ENCODE results near the gene ARHGEF28. TPM values are rescaled to one million over a fixed set of nuclear protein-coding genes. Genes with fewer than 3 reads are reported as not detected.

ARHGEF28 gene
- total and polyA plus RNA-seq, 2 of the 4 experiments (the other 2 are of a cell fraction), result 3.6 to 16.0 TPM

DNA sequence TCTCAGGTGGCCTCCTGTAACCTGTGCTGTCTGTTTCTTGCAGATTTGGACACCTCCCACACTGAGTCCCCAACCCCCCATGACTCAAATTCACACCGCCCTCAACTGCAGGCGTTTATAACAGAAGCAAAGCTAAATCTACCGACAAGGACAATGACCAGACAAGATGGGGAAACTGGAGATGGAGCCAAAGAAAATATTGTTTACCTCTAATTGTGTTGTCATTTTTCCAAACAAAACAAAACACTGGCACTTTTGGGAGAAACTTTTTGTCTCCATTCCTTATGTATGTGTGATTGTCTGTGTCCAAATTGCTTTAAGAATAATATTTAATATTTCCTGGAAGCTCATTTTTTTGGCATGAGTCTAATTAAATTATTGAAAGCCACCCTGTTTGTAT lies 314.8 kb downstream of the ARHGEF28 start:
- no TSS peak for BruUV-seq (replicated peaks)
- H3K14ac ChIP-seq (replicated peaks; ENCODE audit: low read depth, low read length), result no peak overlapping the region
- peaks cover 12% of the 10 kb centered on the region for H3K9me1 ChIP-seq (ENCODE audit: insufficient read depth, low read length)
- H2BK20ac ChIP-seq (ENCODE audit: low read depth, low read length), result no peak overlapping the region
- TF ChIP-seq CEBPB (IDR thresholded peaks at IDR 0.05; ENCODE audit: low read depth, low read length) (no peak), MXI1 (IDR thresholded peaks at IDR 0.05; ENCODE audit: borderline replicate concordance, low read depth, low read length) (no peak), SMC3 (IDR thresholded peaks at IDR 0.05; ENCODE audit: low read depth, low read length) (no peak), MAFK (IDR thresholded peaks at IDR 0.05; ENCODE audit: low read depth, low read length) (no peak), RAD21 (IDR thresholded peaks at IDR 0.05; ENCODE audit: low read length) (no peak), MAZ (IDR thresholded peaks at IDR 0.05; ENCODE audit: borderline replicate concordance, low read depth, low read length) (no peak), CHD1 (IDR thresholded peaks at IDR 0.05; ENCODE audit: low read depth, low read length) (no peak), BHLHE40 (IDR thresholded peaks at IDR 0.05; ENCODE audit: low read depth, low read length) (no peak), FOS (IDR thresholded peaks at IDR 0.05; ENCODE audit: low read depth, low read length) (no peak), POLR2A (IDR thresholded peaks at IDR 0.05; ENCODE audit: low read depth, low read length) (no peak), RFX5 (IDR thresholded peaks at IDR 0.05; ENCODE audit: low read depth, low read length) (no peak), NFE2L2 (IDR thresholded peaks at IDR 0.05; ENCODE audit: low read depth, low read length) (no peak), RCOR1 (IDR thresholded peaks at IDR 0.05; ENCODE audit: insufficient replicate concordance, low read length) (no peak)
- TF ChIP-seq, protein P1, sequence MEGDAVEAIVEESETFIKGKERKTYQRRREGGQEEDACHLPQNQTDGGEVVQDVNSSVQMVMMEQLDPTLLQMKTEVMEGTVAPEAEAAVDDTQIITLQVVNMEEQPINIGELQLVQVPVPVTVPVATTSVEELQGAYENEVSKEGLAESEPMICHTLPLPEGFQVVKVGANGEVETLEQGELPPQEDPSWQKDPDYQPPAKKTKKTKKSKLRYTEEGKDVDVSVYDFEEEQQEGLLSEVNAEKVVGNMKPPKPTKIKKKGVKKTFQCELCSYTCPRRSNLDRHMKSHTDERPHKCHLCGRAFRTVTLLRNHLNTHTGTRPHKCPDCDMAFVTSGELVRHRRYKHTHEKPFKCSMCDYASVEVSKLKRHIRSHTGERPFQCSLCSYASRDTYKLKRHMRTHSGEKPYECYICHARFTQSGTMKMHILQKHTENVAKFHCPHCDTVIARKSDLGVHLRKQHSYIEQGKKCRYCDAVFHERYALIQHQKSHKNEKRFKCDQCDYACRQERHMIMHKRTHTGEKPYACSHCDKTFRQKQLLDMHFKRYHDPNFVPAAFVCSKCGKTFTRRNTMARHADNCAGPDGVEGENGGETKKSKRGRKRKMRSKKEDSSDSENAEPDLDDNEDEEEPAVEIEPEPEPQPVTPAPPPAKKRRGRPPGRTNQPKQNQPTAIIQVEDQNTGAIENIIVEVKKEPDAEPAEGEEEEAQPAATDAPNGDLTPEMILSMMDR (conservative IDR thresholded peaks at IDR 0.05; ENCODE audit: low read depth, low read length), result no peak
- TF ChIP-seq, protein P2, sequence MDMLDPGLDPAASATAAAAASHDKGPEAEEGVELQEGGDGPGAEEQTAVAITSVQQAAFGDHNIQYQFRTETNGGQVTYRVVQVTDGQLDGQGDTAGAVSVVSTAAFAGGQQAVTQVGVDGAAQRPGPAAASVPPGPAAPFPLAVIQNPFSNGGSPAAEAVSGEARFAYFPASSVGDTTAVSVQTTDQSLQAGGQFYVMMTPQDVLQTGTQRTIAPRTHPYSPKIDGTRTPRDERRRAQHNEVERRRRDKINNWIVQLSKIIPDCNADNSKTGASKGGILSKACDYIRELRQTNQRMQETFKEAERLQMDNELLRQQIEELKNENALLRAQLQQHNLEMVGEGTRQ (IDR thresholded peaks at IDR 0.05; ENCODE audit: low read depth, low read length), result no peak
- TF ChIP-seq, protein P3, sequence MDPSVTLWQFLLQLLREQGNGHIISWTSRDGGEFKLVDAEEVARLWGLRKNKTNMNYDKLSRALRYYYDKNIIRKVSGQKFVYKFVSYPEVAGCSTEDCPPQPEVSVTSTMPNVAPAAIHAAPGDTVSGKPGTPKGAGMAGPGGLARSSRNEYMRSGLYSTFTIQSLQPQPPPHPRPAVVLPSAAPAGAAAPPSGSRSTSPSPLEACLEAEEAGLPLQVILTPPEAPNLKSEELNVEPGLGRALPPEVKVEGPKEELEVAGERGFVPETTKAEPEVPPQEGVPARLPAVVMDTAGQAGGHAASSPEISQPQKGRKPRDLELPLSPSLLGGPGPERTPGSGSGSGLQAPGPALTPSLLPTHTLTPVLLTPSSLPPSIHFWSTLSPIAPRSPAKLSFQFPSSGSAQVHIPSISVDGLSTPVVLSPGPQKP (IDR thresholded peaks at IDR 0.05; ENCODE audit: borderline replicate concordance, low read depth, low read length), result no peak
- H4K91ac ChIP-seq (ENCODE audit: insufficient read depth, low read depth, low read length), result no peak overlapping the region
- in situ Hi-C loops (cut with MboI; ENCODE audit: low sequenced_read_pairs), result no loop called here
- H3K9me3 ChIP-seq (ENCODE audit: control insufficient read depth, insufficient read depth, low read length), result peaks cover 8% of the 10 kb centered on the region
- H3K23ac ChIP-seq (ENCODE audit: low read depth, low read length), result no peak overlapping the region
- no peak overlapping the region; the same call in 1 of the 2 replicates for H3K4ac ChIP-seq (ENCODE audit: low read depth, low read length)
- no peak overlapping the region for H3K56ac ChIP-seq (ENCODE audit: extremely low read depth, insufficient read depth, low read length)
- CTCF ChIA-PET, result no interaction called here
- POLR2A ChIA-PET (ENCODE audit: unreplicated experiment), result no interaction called here
- H3K36me3 ChIP-seq (ENCODE audit: control insufficient read depth, insufficient read depth, low read length), result no peaks in the 10 kb centered on the region; the same call in 1 of the 2 replicates
- no peak overlapping the region for H2BK5ac ChIP-seq (ENCODE audit: low read depth, low read length, poor library complexity, severe bottlenecking)
- ATAC-seq (ENCODE audit: low read depth) (no peak), DNase-seq (no peak)
- no peak overlapping the region for H3K4me3 ChIP-seq (ENCODE audit: insufficient read depth, low read depth, low read length)
- no peak overlapping the region for H2BK15ac ChIP-seq (ENCODE audit: low read depth, low read length)
- H4K5ac ChIP-seq (ENCODE audit: low read depth, low read length), result no peak overlapping the region
- WGBS, 2 experiments (ENCODE audit: extremely low coverage in 2 of 2, insufficient read length in 1 of 2), result no CpG with 5 or more reads among the region's 3 CpGs
- no peak overlapping the region for H3K27ac ChIP-seq (ENCODE audit: insufficient read depth, low read length)
- no peak overlapping the region for H3K18ac ChIP-seq (ENCODE audit: low read depth, low read length)
- H4K20me1 ChIP-seq (ENCODE audit: insufficient read depth, low read length), result peaks cover 3% of the 10 kb centered on the region; the same call in 1 of the 2 replicates
- no peak overlapping the region for H2AK9ac ChIP-seq (replicated peaks; ENCODE audit: low read depth, low read length, poor library complexity)
- H3K9ac ChIP-seq (ENCODE audit: low read depth, low read length), result no peak overlapping the region
- H3K79me1 ChIP-seq (ENCODE audit: low read depth in 1 of 2, low read length in 2 of 2), result peaks cover 4 to 10% of the 10 kb centered on the region in 2 experiments; a peak in 3 of 4 replicates
- H3K27me3 ChIP-seq (ENCODE audit: control insufficient read depth, insufficient read depth, low read length), result no peaks in the 10 kb centered on the region
- H3K4me1 ChIP-seq (ENCODE audit: control insufficient read depth, insufficient read depth, low read length), result peaks cover 10% of the 10 kb centered on the region
- no peak overlapping the region for H2AFZ ChIP-seq (replicated peaks; ENCODE audit: low read length, poor library complexity)
- H4K8ac ChIP-seq (ENCODE audit: low read depth in 2 of 2, low read length in 2 of 2), result no peak overlapping the region
- no peak overlapping the region for H2BK120ac ChIP-seq (ENCODE audit: low read depth, low read length)
- dilution Hi-C loops (cut with HindIII; ENCODE audit: low sequenced_read_pairs, unreplicated experiment), result no loop called here
- intact Hi-C loops (cut with micrococcal nuclease), result no loop called here
- no peak overlapping the region for H3K4me2 ChIP-seq (ENCODE audit: low read depth, low read length)
- peak overlapping the region; percentile 21; the same call in 1 of the 2 replicates for H2AK5ac ChIP-seq (ENCODE audit: low read depth, low read length)
